ENCODE results near the gene CFI. TPM values are rescaled to one million over a fixed set of nuclear protein-coding genes. Genes with fewer than 3 reads are reported as not detected.

CFI gene
- total RNA-seq, 1 donor from 2014 or later: not detected

DNA sequence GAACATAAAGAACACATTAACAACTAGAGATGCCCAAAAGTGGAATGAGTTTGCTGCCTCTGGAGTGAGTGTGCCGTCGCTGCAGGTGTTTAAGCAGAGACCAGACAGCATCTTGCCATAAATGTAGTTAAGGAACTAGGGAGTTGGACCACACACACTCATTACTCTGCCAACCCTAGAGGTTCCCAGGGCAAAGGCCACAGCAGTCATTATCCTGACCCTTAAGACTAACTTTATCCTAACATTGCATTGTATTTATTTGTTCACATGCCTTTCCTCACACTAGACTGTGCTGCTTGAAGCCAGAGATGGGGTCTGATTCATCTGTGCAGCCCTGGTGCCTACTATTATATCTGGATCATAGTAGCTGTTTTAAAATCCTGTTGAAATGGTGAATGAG is 55.1 kb downstream of the CFI start:
- no peak for TF ChIP-seq CTCF (IDR thresholded peaks at IDR 0.05; ENCODE audit: partially characterized antibody, unreplicated experiment)
- Mint-ChIP-seq H3K27ac (ENCODE audit: unreplicated experiment) (no peak overlapping the region), H3K4me1 (ENCODE audit: low read depth, unreplicated experiment) (no peaks in the 10 kb centered on the region), H3K36me3 (ENCODE audit: unreplicated experiment) (no peaks in the 10 kb centered on the region), H3K4me3 (ENCODE audit: unreplicated experiment) (no peak overlapping the region), H3K27me3 (ENCODE audit: unreplicated experiment) (no peaks in the 10 kb centered on the region), H3K9me3 (ENCODE audit: unreplicated experiment) (no peaks in the 10 kb centered on the region)
- DNase-seq: no peak

- no peak for DNase-seq
- TF ChIP-seq CTCF (IDR thresholded peaks at IDR 0.05; ENCODE audit: partially characterized antibody, unreplicated experiment): no peak
- H3K9me3 Mint-ChIP-seq (ENCODE audit: unreplicated experiment): no peaks in the 10 kb centered on the region
- no peak overlapping the region for H3K4me3 Mint-ChIP-seq (ENCODE audit: unreplicated experiment)
- H3K27me3 Mint-ChIP-seq (ENCODE audit: unreplicated experiment): no peaks in the 10 kb centered on the region
- no peaks in the 10 kb centered on the region for H3K36me3 Mint-ChIP-seq (ENCODE audit: unreplicated experiment)
- no peaks in the 10 kb centered on the region for H3K4me1 Mint-ChIP-seq (ENCODE audit: low read depth, unreplicated experiment)
- H3K27ac Mint-ChIP-seq (ENCODE audit: unreplicated experiment): no peak overlapping the region
These were observed 56.0 kb downstream of the CFI start for GRCh38 chr4:109745830-109746229.

GRCh38 chr4:109739547-109739946 is 62.3 kb downstream of the CFI start:
- DNase-seq: no peak
- H3K4me3 Mint-ChIP-seq (ENCODE audit: unreplicated experiment): no peak overlapping the region
- no peak for TF ChIP-seq CTCF (IDR thresholded peaks at IDR 0.05; ENCODE audit: partially characterized antibody, unreplicated experiment)

DNA sequence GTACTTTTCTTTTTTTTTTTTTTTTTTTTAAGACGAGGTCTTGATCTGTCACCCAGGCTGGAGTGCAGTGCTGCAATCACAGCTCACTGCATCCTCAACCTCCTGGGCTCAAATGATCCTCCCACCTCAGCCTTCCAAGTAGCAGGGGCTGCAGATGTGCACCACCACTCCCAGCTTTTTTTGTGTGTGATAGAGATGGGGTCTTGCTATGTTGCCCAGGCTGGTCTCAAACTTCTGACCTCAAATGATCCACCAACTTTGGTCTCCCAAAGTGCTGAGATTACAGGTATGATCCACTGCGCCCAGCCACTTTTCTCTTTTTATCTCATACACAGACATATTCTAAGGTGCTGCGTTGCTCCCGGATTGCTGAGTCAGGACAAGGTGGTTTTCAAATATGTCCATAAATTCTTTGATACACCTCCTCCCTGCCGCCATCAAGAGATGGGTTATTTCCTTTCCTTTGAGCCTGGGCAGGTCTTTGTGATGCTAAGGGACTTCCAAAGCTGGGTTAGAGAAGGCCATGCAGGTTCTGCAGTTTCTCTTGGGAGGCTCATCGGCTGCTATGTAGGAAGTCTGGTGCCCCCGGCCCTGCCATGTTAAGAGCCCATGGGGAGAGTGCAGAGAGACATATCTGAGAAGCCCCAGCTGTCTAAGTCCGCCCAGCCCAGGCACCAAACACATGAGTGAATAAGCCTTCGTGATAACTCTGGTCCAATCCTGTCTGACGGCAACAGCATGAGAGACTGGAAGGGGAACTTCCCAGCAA is 63.5 kb downstream of the CFI start:
- Mint-ChIP-seq H3K27ac (ENCODE audit: unreplicated experiment) (no peak overlapping the region), H3K9me3 (ENCODE audit: unreplicated experiment) (no peaks in the 10 kb centered on the region), H3K36me3 (ENCODE audit: unreplicated experiment) (no peaks in the 10 kb centered on the region), H3K27me3 (ENCODE audit: unreplicated experiment) (peaks cover 6% of the 10 kb centered on the region), H3K4me3 (ENCODE audit: unreplicated experiment) (no peak overlapping the region), H3K4me1 (ENCODE audit: low read depth, unreplicated experiment) (no peaks in the 10 kb centered on the region)
- DNase-seq: no peak
- no peak for TF ChIP-seq CTCF (IDR thresholded peaks at IDR 0.05; ENCODE audit: partially characterized antibody, unreplicated experiment)

More at GRCh38 chr4:109739547-109739946, 62.3 kb downstream of the CFI start:
- Mint-ChIP-seq H3K27me3 (ENCODE audit: unreplicated experiment) (peaks cover 4% of the 10 kb centered on the region), H3K27ac (ENCODE audit: unreplicated experiment) (no peak overlapping the region), H3K36me3 (ENCODE audit: unreplicated experiment) (no peaks in the 10 kb centered on the region), H3K4me1 (ENCODE audit: low read depth, unreplicated experiment) (no peaks in the 10 kb centered on the region), H3K9me3 (ENCODE audit: unreplicated experiment) (no peaks in the 10 kb centered on the region)

- H3K4me3 Mint-ChIP-seq (ENCODE audit: unreplicated experiment): no peak overlapping the region
- H3K27me3 Mint-ChIP-seq (ENCODE audit: unreplicated experiment): peaks cover 11% of the 10 kb centered on the region
- H3K9me3 Mint-ChIP-seq (ENCODE audit: unreplicated experiment): no peaks in the 10 kb centered on the region
- no peaks in the 10 kb centered on the region for H3K36me3 Mint-ChIP-seq (ENCODE audit: unreplicated experiment)
- TF ChIP-seq CTCF (IDR thresholded peaks at IDR 0.05; ENCODE audit: partially characterized antibody, unreplicated experiment): no peak
- peaks cover 2% of the 10 kb centered on the region for H3K4me1 Mint-ChIP-seq (ENCODE audit: low read depth, unreplicated experiment)
- H3K27ac Mint-ChIP-seq (ENCODE audit: unreplicated experiment): no peak overlapping the region
- no peak for DNase-seq
These were observed 66.0 kb downstream of the CFI start for GRCh38 chr4:109735566-109736365.
